COLO829 (cell line): Measurements from ENCODE around the gene SLAMF7.
"Not testable (repeated sequence)": the region's sequence is repeated elsewhere in the genome, so short reads cannot be mapped to it uniquely, and the experiment has no call there.

ENCODE experiments used
- DNase-seq: peaks from one replicate; pipeline ENCODE4 v3.0.0; 2012; ENCODE audit warnings: low spot score

Gene SLAMF7

GRCh38 chr1:160720356-160721085 is 18.5 kb upstream of the SLAMF7 start:
- DNase-seq: no peak

- no peak for DNase-seq
Measured at GRCh38 chr1:160721473-160721872, 17.6 kb upstream of the SLAMF7 start.

GRCh38 chr1:160722726-160723125 is 16.3 kb upstream of the SLAMF7 start:
- DNase-seq: no peak

DNA sequence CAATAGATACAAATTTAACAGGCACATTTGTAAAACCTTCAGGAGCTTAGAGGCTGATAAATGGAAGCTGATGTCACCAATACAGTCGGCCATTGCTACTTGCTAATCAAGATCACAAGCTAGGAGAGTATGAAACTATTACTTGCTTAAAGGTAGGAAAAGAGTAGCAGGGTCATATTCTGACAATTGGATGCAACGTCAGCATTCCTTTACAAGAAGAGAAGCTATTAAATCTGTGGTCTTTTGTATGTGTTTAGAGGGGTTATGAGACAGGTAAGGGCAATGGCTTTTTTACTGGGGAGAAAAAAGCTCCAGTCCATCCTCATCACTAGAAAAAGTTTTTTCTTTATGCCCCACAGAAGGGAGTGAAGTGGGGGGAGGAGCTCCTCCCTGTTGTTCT is 15.7 kb upstream of the SLAMF7 start:
- DNase-seq: no peak

DNA sequence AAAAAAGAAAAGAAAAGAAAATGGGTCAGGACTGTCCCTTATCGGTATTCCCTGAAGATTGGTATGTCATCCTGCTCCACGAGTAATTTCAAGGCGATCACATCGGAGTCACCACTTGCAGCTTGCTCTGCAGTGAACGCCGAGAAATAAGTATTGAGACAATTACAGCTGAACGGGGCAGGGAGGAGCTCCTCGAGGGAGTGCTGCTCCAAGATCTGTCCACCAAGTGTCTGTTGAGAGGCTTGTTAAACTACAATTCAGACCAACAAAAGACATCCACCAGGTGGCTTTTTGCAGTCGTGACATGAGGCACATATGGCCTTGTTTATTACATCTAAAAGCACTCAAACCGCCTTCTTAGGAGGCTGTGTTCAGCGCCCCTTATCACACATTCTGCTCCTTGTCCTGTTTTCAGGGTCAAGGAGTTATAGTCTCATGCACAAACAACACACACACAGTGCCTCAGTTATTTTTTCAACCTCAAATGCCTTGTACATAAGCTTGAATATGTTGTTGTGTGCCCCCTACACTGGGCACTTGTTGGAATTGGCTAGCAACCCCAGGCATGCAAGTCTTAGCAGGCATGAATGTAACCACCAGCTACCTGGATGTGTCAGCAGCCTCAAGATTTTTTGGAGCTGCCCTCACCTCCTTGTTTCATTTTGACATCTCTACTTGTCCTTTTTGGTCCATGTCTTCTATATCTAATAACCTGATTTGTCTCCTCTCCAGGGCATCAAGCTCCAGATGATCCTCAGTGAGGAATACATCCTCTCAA is 14.4 kb upstream of the SLAMF7 start:
- no peak for DNase-seq

DNA sequence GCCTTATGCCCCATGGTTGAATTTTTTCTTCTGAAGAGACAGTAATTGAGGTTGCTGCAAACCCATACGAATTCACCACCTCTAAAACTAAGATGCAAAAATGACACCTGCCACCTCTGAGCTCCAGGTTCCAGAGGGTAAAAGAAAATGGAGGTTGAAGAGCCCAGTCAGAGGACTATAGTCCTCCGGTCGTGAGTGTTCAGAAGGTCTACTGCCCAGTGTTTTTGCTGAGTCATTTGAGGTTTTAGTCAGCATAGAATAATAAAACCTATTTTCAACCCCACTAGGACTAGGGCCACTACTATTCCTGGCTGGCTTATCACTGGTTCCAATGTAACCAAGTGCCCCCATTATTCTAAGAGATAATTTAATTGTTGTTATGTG is 12.9 kb upstream of the SLAMF7 start:
- DNase-seq: no peak

- peak; percentile 90 for DNase-seq
Measured at GRCh38 chr1:160726498-160727315, 12.3 kb upstream of the SLAMF7 start.

- no peak for DNase-seq
Measured at GRCh38 chr1:160727316-160727640, 11.8 kb upstream of the SLAMF7 start.

- not testable (repeated sequence) for DNase-seq
Measured at GRCh38 chr1:160731564-160731963, 7.5 kb upstream of the SLAMF7 start.

DNA sequence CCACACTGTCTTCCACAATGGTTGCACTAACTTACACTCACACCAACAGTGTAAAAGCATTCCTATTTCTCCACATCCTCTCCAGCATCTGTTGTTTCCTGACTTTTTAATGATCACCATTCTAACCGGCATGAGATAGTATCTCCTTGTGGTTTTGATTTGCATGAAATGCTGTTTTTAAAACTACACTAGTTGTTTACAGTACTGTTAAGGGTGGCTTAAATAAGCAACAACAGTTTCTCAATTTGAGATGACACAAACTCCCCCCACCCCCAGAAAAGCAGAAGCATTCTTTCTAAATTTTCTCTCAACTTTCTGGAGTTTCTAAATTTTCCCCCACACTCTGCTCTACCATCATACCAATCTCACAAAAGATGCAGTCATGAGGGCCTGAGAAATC is 7.1 kb upstream of the SLAMF7 start:
- DNase-seq: no peak

GRCh38 chr1:160733898-160734297 is 5.1 kb upstream of the SLAMF7 start:
- DNase-seq: no peak

GRCh38 chr1:160734301-160734700 is 4.7 kb upstream of the SLAMF7 start:
- no peak for DNase-seq

GRCh38 chr1:160738271-160738670 is 776 bp upstream of the SLAMF7 start:
- no peak for DNase-seq

DNA sequence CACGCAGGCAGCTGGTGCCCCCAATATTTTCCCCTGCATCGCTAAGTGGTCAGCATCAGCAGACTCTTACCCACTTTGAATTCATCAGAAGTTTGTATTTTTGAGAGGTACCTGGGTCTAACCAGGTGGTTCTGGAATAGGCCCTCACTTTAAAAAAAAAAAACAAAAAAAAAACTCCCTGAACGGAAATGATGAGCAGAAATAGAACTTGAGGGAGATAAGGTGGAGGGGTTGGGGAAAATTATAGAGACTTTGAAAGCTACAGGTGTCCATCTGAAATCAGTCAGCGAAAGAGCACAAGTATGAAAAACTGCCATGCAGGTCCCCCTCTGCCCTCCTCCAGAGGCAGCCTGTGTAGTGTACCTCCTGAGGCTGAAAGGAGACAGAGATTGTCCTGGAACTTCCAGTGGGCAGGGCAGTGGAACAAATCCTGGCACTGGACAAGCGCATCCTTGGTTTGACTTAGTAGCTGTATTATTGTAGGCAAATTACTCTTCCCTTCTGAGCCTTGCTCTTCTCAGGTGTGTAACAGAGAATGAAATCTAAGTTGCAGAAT is 1.2 kb downstream of the SLAMF7 start:
- DNase-seq: no peak

- no peak for DNase-seq
Measured at GRCh38 chr1:160741092-160741501, 2.0 kb downstream of the SLAMF7 start.

DNA sequence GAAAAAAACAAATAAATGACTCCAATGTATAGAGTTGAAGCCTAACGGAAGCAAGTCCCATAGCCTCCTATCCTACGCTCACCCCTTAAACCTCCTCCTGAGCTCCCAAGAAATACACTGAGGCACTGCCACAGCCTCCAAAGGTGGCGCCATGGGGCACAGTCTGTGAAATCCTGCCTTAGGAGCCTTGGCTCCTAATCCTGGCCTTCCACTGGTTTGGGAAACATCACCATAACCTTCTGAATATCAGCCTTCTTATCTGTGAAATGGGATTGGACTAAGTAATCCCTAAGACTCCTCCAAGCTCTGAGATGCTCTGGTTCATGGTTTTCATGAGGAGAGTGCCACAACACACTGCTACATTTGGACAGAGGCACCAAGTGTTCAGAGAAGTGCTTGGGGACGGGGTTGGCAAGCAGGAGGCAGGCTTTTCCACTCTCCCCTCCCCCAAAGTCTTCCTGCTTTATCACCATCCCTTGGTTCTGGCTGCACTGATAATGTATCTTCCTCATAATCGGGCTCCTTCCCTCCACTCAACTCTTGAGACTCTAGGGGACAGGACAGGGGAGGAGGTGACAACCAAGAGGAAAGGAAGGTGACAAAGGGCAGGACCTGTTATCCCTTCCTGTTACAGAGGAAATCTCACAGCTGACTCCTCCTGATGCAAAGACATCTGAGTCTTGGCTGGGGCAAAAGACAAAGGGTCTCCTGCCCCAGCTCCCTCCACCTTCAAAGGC is 2.7 kb downstream of the SLAMF7 start:
- no peak for DNase-seq

DNA sequence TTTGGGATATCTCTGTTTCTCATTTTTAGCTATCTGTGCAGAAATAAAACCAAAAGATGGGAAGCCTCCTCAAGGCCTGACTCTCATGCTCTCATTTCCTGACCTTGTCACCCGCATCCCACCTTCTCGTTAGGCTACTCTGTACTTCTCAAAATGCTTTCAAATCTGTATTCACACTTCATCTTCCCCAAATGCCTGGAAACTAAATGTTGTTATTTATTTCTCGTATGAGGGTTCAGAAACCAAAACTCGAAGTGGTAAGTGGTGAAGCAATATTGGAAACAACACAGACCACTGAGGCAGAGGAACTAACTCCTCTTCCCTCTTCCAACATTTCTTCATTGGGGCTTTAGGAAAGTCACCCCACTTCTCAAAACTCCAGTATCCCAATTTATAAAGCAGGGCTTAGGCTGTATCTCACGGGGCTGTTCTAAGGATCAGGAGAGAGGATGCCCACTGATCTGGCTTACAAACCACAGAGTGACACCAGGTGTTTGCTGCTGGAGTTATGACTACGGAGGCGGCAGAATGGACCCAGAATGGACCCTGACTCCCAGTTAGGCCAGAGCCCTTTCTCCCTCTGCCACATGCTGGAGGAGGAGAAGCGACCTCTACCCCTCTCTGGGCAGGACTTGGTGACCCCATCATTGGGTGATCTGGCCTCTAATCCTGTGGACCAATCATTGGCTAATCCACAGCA is 3.5 kb downstream of the SLAMF7 start:
- DNase-seq: no peak

GRCh38 chr1:160743266-160743665 is 4.2 kb downstream of the SLAMF7 start:
- DNase-seq: no peak

DNA sequence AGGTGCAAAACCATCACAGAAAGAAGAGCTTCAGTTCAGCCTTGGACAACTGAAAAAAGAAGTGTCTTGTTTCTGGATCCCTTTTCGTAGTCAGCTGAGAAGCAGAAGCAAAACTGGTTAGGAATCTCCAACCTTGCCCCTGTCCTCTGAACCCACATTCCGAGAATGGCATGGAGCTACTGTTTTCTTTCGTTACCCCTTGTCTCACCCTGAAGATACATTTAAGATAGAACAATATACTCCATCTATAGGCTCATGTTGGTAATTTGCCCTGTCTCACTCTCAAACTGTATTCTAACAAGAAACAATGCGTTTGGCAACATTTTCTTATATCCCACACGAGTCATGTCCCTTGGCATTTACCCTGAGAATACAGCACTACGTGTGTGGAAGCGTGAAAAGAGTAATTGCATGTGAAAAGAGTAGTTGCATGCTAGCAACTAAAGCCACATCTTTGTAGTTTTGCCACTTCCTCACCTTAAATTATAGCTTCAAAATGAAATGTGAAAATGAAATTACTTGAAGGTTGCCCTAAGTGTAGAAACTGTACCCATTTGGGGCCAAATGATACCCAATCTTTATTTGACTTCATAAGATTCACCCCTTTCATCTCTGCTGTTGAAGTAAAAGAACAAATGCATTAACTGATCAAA is 5.3 kb downstream of the SLAMF7 start:
- no peak for DNase-seq

DNA sequence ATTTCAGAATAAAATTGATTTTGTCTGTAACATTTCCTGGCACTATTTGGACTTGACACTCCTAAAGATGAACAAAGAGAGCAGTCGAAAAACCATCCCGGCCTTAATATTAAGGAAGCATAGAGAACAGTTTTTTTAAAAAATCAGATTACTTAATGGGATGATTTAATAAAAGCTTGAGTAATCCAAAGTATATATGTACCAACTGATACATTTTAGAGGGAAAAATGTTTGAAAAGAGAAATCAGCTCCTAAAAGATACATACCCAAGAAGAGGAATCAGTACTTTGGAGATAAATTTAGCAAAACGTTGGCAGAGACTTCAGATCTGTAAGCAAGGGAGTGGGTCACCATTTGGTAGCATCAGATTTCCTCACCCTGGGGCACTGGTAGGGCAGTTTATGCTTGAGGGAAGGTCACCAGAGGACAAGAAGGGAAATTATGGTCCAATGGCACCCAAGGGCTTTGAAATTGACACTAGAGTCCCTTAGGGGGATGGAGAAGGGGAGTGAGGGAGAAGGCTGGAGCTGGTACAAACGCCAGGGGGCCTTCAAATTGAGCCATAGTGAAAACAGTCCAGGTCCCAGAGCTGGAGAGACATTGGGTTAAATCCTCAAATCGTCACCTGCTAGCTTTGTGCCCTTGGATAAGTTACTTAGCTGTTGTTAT is 5.9 kb downstream of the SLAMF7 start:
- DNase-seq: no peak
